OCI-LY3 (cell line): ENCODE data around the gene CACNA2D2.

ENCODE experiments used
- H2AFZ ChIP-seq: fragments of 200-600, 300-600 bp; shearing (Covaris generic); 2 replicates; pipeline ENCODE4 v1.6.0; 2014; ENCODE audit warnings: antibody characterized with exemption, low read depth, low read length
- H3K27ac ChIP-seq: fragments of 200-600, 300-600 bp; sonication (generic); 2 replicates; pipeline ENCODE4 v1.5.1; 2014; ENCODE audit warnings: mild to moderate bottlenecking, low read length, moderate library complexity, mixed read lengths
- H3K27me3 ChIP-seq: fragments of 200-600, 300-600 bp; sonication (generic); 2 replicates; pipeline ENCODE4 v1.6.1; 2014; ENCODE audit warnings: low read depth, low read length, mixed read lengths
- H3K36me3 ChIP-seq: fragments of 200-600, 300-600 bp; sonication (generic); replicated peaks from 2 replicates; pipeline ENCODE3; 2014; ENCODE audit warnings: low read depth, low read length, mixed read lengths
- H3K4me1 ChIP-seq: fragments of 300-600, 200-600 bp; sonication (generic); 2 replicates; pipeline ENCODE4 v1.6.1; 2014; ENCODE audit warnings: low read length, mixed read lengths
- H3K4me2 ChIP-seq: fragments of 200-600, 300-600 bp; sonication (generic); 2 replicates; pipeline ENCODE4 v1.6.1; 2014; ENCODE audit warnings: low read length, mixed read lengths
- H3K4me3 ChIP-seq: fragments of 300-600, 200-600 bp; sonication (generic); 2 replicates; pipeline ENCODE4 v1.5.1; 2014; ENCODE audit warnings: antibody characterized with exemption, mild to moderate bottlenecking, low read length, moderate library complexity
- H3K79me2 ChIP-seq: fragments of 300-600, 200-600 bp; shearing (Covaris generic); 2 replicates; pipeline ENCODE4 v1.6.1; 2014; ENCODE audit warnings: mild to moderate bottlenecking, low read length, mixed read lengths
- H3K9ac ChIP-seq: fragments of 300-600, 200-600 bp; shearing (Covaris generic); 2 replicates; pipeline ENCODE4 v1.6.0; 2014; ENCODE audit warnings: mild to moderate bottlenecking, low read length, moderate library complexity
- H3K9me3 ChIP-seq: fragments of 200-600, 300-600 bp; shearing (Covaris generic); 2 replicates; pipeline ENCODE4 v1.6.1; 2014; ENCODE audit warnings: low read length, mixed read lengths; ENCODE audit not compliant: insufficient read depth
- H4K20me1 ChIP-seq: fragments of 200-600, 300-600 bp; sonication (generic); 2 replicates; pipeline ENCODE4 v1.6.1; 2016; ENCODE audit warnings: low read length, mixed read lengths; ENCODE audit not compliant: insufficient read depth
- CTCF ChIP-seq: fragments of 200-600, 300-600 bp; sonication (generic); IDR thresholded peaks from 2 replicates; pipeline ENCODE4 v1.5.1; 2014; ENCODE audit warnings: antibody characterized with exemption, low read length, low read depth
- EZH2phosphoT487 ChIP-seq: fragments of 200-600 bp; shearing (Covaris generic); IDR thresholded peaks from 2 replicates; pipeline ENCODE4 v1.6.1; 2018; ENCODE audit warnings: antibody characterized with exemption, mixed run types, low read depth

The CACNA2D2 gene

GRCh38 chr3:50408443-50408944, 94.9 kb downstream of the CACNA2D2 start:
- TF ChIP-seq CTCF (no peak), EZH2phosphoT487 (no peak)
- H3K9me3 ChIP-seq, result no peaks in the 10 kb centered on the region
- H3K27me3 ChIP-seq, result peaks cover 9% of the 10 kb centered on the region
- no peak overlapping the region for H3K9ac ChIP-seq
- no peaks in the 10 kb centered on the region for H3K36me3 ChIP-seq
- no peak overlapping the region for H3K27ac ChIP-seq
- no peak overlapping the region for H2AFZ ChIP-seq
- H3K4me3 ChIP-seq, result no peak overlapping the region
- peaks cover 27% of the 10 kb centered on the region for H3K4me1 ChIP-seq
- H3K4me2 ChIP-seq, result no peak overlapping the region
- H3K79me2 ChIP-seq, result no peaks in the 10 kb centered on the region
- peaks cover 28% of the 10 kb centered on the region for H4K20me1 ChIP-seq

GRCh38 chr3:50406487-50406886, 96.9 kb downstream of the CACNA2D2 start:
- no peak overlapping the region for H3K9ac ChIP-seq
- H4K20me1 ChIP-seq, result peaks cover 31% of the 10 kb centered on the region
- H2AFZ ChIP-seq, result no peak overlapping the region
- no peak overlapping the region for H3K4me2 ChIP-seq
- H3K27me3 ChIP-seq, result peaks cover 25% of the 10 kb centered on the region
- peaks cover 26% of the 10 kb centered on the region for H3K4me1 ChIP-seq
- no peak overlapping the region for H3K4me3 ChIP-seq
- no peak overlapping the region for H3K27ac ChIP-seq
- H3K9me3 ChIP-seq, result no peaks in the 10 kb centered on the region
- H3K79me2 ChIP-seq, result no peaks in the 10 kb centered on the region
- no peak for TF ChIP-seq CTCF
- no peak for TF ChIP-seq EZH2phosphoT487
- no peaks in the 10 kb centered on the region for H3K36me3 ChIP-seq

DNA sequence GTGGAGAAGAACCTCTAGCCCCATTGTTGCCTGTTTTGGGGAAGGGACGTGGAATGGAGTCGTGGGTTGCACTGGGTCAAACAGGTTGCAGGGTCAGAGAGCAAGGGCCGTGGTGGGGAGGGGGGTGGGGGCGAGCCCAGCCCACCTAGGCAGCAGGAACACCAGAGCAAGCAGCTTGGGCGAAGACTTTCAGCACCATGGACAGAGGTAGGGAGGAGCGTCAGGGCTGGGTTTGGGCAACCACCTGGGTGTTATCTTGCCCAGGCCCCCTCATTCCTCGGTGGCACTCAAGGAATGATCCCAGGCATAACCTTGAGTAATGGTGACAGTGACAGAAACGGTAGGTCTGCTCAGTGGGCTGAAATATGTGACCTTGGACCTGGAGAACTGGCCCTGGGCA, 98.2 kb downstream of the CACNA2D2 start:
- H3K9me3 ChIP-seq, result no peaks in the 10 kb centered on the region
- TF ChIP-seq CTCF, result no peak
- TF ChIP-seq EZH2phosphoT487, result no peak
- H2AFZ ChIP-seq, result no peak overlapping the region
- no peaks in the 10 kb centered on the region for H3K79me2 ChIP-seq
- H3K36me3 ChIP-seq, result no peaks in the 10 kb centered on the region
- H3K27me3 ChIP-seq, result peaks cover 32% of the 10 kb centered on the region
- H3K27ac ChIP-seq, result no peak overlapping the region
- H3K4me1 ChIP-seq, result peaks cover 13% of the 10 kb centered on the region
- H4K20me1 ChIP-seq, result peaks cover 31% of the 10 kb centered on the region
- no peak overlapping the region for H3K4me3 ChIP-seq
- no peak overlapping the region for H3K9ac ChIP-seq
- no peak overlapping the region for H3K4me2 ChIP-seq

DNA sequence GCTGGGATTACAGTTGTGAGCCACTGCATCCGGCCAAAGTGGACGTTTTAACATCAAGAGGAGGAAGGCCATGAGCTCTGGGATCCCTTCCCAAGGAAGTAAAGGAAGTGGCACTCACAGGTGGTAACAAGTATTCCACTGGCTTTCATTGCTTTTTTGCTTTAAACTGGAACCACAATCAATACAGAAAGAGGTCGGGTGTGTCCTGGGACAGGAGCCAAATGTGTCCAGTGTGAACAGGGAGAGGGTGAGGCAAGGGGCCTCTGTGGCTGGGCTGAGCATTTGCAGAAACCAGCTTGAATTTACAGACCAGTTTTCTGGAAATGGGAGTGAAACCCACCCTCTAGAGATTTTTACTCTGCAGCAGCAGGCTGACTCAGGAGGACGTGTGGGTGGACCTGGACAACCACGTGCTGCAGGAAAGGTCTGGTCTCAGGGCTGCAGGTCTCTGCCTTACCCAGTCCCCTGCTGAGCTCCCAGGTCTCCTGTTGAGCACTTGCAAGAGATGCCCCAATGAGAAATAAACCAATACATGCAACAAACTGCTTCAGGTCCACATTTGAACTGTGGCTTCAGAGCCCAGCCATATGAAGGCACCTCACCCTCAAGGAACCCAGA, 101.3 kb downstream of the CACNA2D2 start:
- peaks cover 31% of the 10 kb centered on the region for H4K20me1 ChIP-seq
- H3K79me2 ChIP-seq, result no peaks in the 10 kb centered on the region
- H3K4me3 ChIP-seq, result no peak overlapping the region
- H3K9me3 ChIP-seq, result no peaks in the 10 kb centered on the region
- H3K9ac ChIP-seq, result no peak overlapping the region
- TF ChIP-seq EZH2phosphoT487, result no peak
- TF ChIP-seq CTCF, result no peak
- H2AFZ ChIP-seq, result no peak overlapping the region
- no peak overlapping the region for H3K4me2 ChIP-seq
- peaks cover 42% of the 10 kb centered on the region for H3K27me3 ChIP-seq
- H3K27ac ChIP-seq, result no peak overlapping the region
- H3K36me3 ChIP-seq, result no peaks in the 10 kb centered on the region
- H3K4me1 ChIP-seq, result no peaks in the 10 kb centered on the region
